Neural progenitor cell (in vitro differentiated cells): ENCODE measurements around the gene PATJ. TPM values are rescaled to one million over a fixed set of nuclear protein-coding genes. Genes with fewer than 3 reads are reported as not detected.

Experiments
- DNase-seq: peaks from one replicate; pipeline ENCODE4 v3.0.0-alpha.2; 2016; ENCODE audit warnings: low spot score
- H2AFZ ChIP-seq: fragments of 200-600 bp; sonication (generic); replicated peaks from 2 replicates; pipeline ENCODE4 v1.6.1; 2016; ENCODE audit warnings: antibody characterized with exemption
- H3F3A ChIP-seq: fragments of 200-600 bp; sonication (generic); 2 replicates; pipeline ENCODE4 v1.6.1; 2016; ENCODE audit warnings: antibody characterized with exemption, low read depth
- H3K27ac ChIP-seq: fragments of 200-600 bp; sonication (generic); 2 replicates; pipeline ENCODE4 v1.5.1; 2016; ENCODE audit warnings: mild to moderate bottlenecking
- H3K27me3 ChIP-seq: fragments of 200-600 bp; sonication (generic); 2 replicates; pipeline ENCODE4 v1.6.1; 2016; ENCODE audit warnings: mild to moderate bottlenecking, moderate library complexity
- H3K36me3 ChIP-seq: fragments of 200-600 bp; sonication (generic); 2 replicates; pipeline ENCODE4 v1.5.1; 2016
- H3K4me1 ChIP-seq: fragments of 200-600 bp; sonication (generic); 2 replicates; pipeline ENCODE4 v1.6.1; 2016; ENCODE audit warnings: mixed run types
- H3K4me2 ChIP-seq: fragments of 200-600 bp; sonication (generic); 2 replicates; pipeline ENCODE4 v1.6.1; 2016
- H3K4me3 ChIP-seq: fragments of 200-600 bp; sonication (generic); 2 replicates; pipeline ENCODE4 v1.5.1; 2016
- H3K79me2 ChIP-seq: fragments of 200-600 bp; sonication (generic); 2 replicates; pipeline ENCODE4 v1.6.1; 2016; ENCODE audit warnings: low read depth
- H3K9ac ChIP-seq: fragments of 200-600 bp; sonication (generic); 2 replicates; pipeline ENCODE4 v1.6.1; 2016
- H3K9me3 ChIP-seq: fragments of 200-600 bp; sonication (generic); 2 replicates; pipeline ENCODE4 v1.5.1; 2016; ENCODE audit warnings: low read depth
- H4K20me1 ChIP-seq: fragments of 200-600 bp; sonication (generic); 2 replicates; pipeline ENCODE4 v1.6.1; 2016; ENCODE audit warnings: low read depth
- H3K27ac Mint-ChIP-seq: 3 replicates; pipeline ENCODE4 v1.8.0; 2021; ENCODE audit warnings: mixed read lengths
- H3K27me3 Mint-ChIP-seq: 2 replicates; pipeline ENCODE4 v1.8.0; 2022; ENCODE audit warnings: low read depth, mild to moderate bottlenecking, inconsistent platforms, moderate library complexity, mixed read lengths; ENCODE audit not compliant: insufficient read depth
- H3K36me3 Mint-ChIP-seq: 3 replicates; pipeline ENCODE4 v1.8.0; 2021; ENCODE audit warnings: mixed read lengths
- H3K4me1 Mint-ChIP-seq: 3 replicates; pipeline ENCODE4 v1.8.0; 2021; ENCODE audit warnings: mixed read lengths
- H3K4me3 Mint-ChIP-seq: 3 replicates; pipeline ENCODE4 v1.8.0; 2021; ENCODE audit warnings: mild to moderate bottlenecking, moderate library complexity, mixed read lengths
- H3K9me3 Mint-ChIP-seq: 3 replicates; pipeline ENCODE4 v1.8.0; 2020; ENCODE audit warnings: mixed read lengths
- CTCF ChIP-seq: fragments of 200-600 bp; sonication (generic); IDR thresholded peaks from 2 replicates; pipeline ENCODE4 v1.5.1; 2017; ENCODE audit warnings: antibody characterized with exemption, mild to moderate bottlenecking
- EZH2 ChIP-seq: fragments of 200-600 bp; sonication (generic); IDR thresholded peaks from 2 replicates; pipeline ENCODE4 v1.6.1; 2017; ENCODE audit warnings: antibody characterized with exemption, mild to moderate bottlenecking, moderate library complexity
- EZH2phosphoT487 ChIP-seq: fragments of 200-600 bp; sonication (generic); IDR thresholded peaks from 2 replicates; pipeline ENCODE4 v1.6.1; 2017; ENCODE audit warnings: antibody characterized with exemption
- total RNA-seq: library from RNA; depleted of rRNA; stranded (reverse); fragments of >200 nt; gene quantifications from 2 replicates; pipeline ENCODE4 v1.2.3, GENCODE V29; 2015; ENCODE audit warnings: low replicate concordance

Gene PATJ
- total RNA-seq, 1 donor from 2014 or later = 24.8 TPM

DNA sequence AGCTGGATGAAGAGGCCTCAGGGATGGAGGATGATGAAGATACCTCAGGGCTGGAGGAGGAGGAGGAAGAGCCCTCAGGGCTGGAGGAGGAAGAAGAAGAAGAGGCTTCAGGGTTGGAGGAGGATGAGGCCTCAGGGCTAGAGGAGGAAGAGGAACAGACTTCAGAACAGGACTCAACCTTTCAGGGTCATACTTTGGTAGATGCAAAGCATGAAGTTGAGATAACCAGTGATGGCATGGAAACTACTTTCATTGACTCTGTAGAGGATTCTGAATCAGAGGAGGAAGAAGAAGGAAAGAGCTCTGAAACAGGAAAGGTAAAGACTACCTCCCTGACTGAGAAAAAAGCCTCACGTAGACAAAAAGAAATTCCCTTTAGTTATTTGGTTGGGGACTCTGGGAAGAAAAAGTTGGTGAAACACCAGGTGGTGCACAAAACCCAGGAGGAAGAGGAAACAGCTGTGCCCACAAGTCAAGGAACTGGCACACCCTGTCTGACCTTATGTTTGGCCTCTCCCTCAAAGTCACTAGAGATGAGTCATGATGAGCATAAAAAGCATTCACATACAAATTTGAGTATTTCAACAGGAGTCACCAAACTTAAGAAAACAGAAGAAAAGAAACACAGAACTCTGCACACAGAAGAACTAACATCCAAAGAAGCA lies 467.8 kb downstream of the PATJ start:
- Histone ChIP-seq H3K27me3 (no peaks in the 10 kb centered on the region), H3K4me3 (no peak overlapping the region), H3K79me2 (no peaks in the 10 kb centered on the region), H3K9me3 (no peaks in the 10 kb centered on the region), H2AFZ (no peak overlapping the region), H4K20me1 (no peaks in the 10 kb centered on the region), H3K36me3 (peaks cover 25% of the 10 kb centered on the region), H3K27ac (no peak overlapping the region), H3F3A (no peaks in the 10 kb centered on the region), H3K4me2 (no peak overlapping the region), H3K9ac (no peak overlapping the region), H3K4me1 (no peaks in the 10 kb centered on the region)
- no peak for DNase-seq
- H3K9me3 Mint-ChIP-seq = peaks cover 26% of the 10 kb centered on the region
- H3K4me1 Mint-ChIP-seq = no peaks in the 10 kb centered on the region
- peaks cover 7% of the 10 kb centered on the region for H3K27me3 Mint-ChIP-seq
- no peak for TF ChIP-seq EZH2
- TF ChIP-seq EZH2phosphoT487 = no peak
- no peak for TF ChIP-seq CTCF
- H3K27ac Mint-ChIP-seq = no peak overlapping the region
- no peak overlapping the region for H3K4me3 Mint-ChIP-seq
- peaks cover 2% of the 10 kb centered on the region for H3K36me3 Mint-ChIP-seq

GRCh38 chr1:62210960-62211359 lies 468.7 kb downstream of the PATJ start:
- Histone ChIP-seq H3K36me3 (peaks cover 25% of the 10 kb centered on the region), H3K4me2 (no peak overlapping the region), H3K9me3 (no peaks in the 10 kb centered on the region), H3K9ac (no peak overlapping the region), H3F3A (no peaks in the 10 kb centered on the region), H3K27me3 (no peaks in the 10 kb centered on the region), H4K20me1 (no peaks in the 10 kb centered on the region), H3K4me1 (no peaks in the 10 kb centered on the region), H3K27ac (no peak overlapping the region), H2AFZ (no peak overlapping the region), H3K79me2 (no peaks in the 10 kb centered on the region), H3K4me3 (no peak overlapping the region)
- peaks cover 26% of the 10 kb centered on the region for H3K9me3 Mint-ChIP-seq
- H3K27me3 Mint-ChIP-seq = peaks cover 5% of the 10 kb centered on the region
- H3K4me3 Mint-ChIP-seq = no peak overlapping the region
- no peak overlapping the region for H3K27ac Mint-ChIP-seq
- peaks cover 2% of the 10 kb centered on the region for H3K36me3 Mint-ChIP-seq
- no peaks in the 10 kb centered on the region for H3K4me1 Mint-ChIP-seq
- no peak for TF ChIP-seq EZH2
- TF ChIP-seq CTCF = no peak
- TF ChIP-seq EZH2phosphoT487 = no peak
- no peak for DNase-seq

GRCh38 chr1:62212411-62212810 lies 470.1 kb downstream of the PATJ start:
- Histone ChIP-seq H3K36me3 (peaks cover 15% of the 10 kb centered on the region), H3K27me3 (no peaks in the 10 kb centered on the region), H3K9me3 (no peaks in the 10 kb centered on the region), H3K9ac (no peak overlapping the region), H4K20me1 (no peaks in the 10 kb centered on the region), H3K27ac (no peak overlapping the region), H3F3A (no peaks in the 10 kb centered on the region), H3K4me1 (no peaks in the 10 kb centered on the region), H2AFZ (no peak overlapping the region), H3K79me2 (no peaks in the 10 kb centered on the region), H3K4me3 (no peak overlapping the region), H3K4me2 (no peak overlapping the region)
- Mint-ChIP-seq H3K4me3 (no peak overlapping the region), H3K4me1 (no peaks in the 10 kb centered on the region), H3K27me3 (peaks cover 5% of the 10 kb centered on the region), H3K9me3 (peaks cover 26% of the 10 kb centered on the region), H3K36me3 (peaks cover 2% of the 10 kb centered on the region), H3K27ac (no peak overlapping the region)
- no peak for DNase-seq
- TF ChIP-seq EZH2phosphoT487 (no peak), CTCF (no peak), EZH2 (no peak)
